BE2C (cell line): ENCODE measurements around the gene LUC7L.
"Not testable (repeated sequence)": the region's sequence is repeated elsewhere in the genome, so short reads cannot be mapped to it uniquely, and the experiment has no call there.

Experiments used
- DNase-seq: peaks from one replicate; pipeline ENCODE4 v3.0.0-alpha.2; 2020
- H3K27me3 ChIP-seq: fragments of 250-450 bp; sonication (Bioruptor Pico); 2 replicates; pipeline ENCODE4 v1.5.1; 2020; ENCODE audit warnings: mild to moderate bottlenecking
- H3K36me3 ChIP-seq: fragments of 250-450 bp; sonication (Bioruptor Pico); 2 replicates; pipeline ENCODE4 v1.5.1; 2020; ENCODE audit warnings: mild to moderate bottlenecking
- H3K4me1 ChIP-seq: fragments of 250-450 bp; sonication (Bioruptor Pico); 2 replicates; pipeline ENCODE4 v1.5.1; 2020
- H3K4me3 ChIP-seq: 2 replicates; pipeline ENCODE4 v1.5.1; 2011; ENCODE audit warnings: low read depth, low read length
- H3K9me3 ChIP-seq: fragments of 250-450 bp; sonication (Bioruptor Pico); 2 replicates; pipeline ENCODE4 v1.5.1; 2020
- TF ChIP-seq, protein P1 (sequence below): IDR thresholded peaks from 2 replicates; pipeline ENCODE4 v1.5.1; 2012; ENCODE audit warnings: mild to moderate bottlenecking, low read depth, low read length

Gene LUC7L

DNA sequence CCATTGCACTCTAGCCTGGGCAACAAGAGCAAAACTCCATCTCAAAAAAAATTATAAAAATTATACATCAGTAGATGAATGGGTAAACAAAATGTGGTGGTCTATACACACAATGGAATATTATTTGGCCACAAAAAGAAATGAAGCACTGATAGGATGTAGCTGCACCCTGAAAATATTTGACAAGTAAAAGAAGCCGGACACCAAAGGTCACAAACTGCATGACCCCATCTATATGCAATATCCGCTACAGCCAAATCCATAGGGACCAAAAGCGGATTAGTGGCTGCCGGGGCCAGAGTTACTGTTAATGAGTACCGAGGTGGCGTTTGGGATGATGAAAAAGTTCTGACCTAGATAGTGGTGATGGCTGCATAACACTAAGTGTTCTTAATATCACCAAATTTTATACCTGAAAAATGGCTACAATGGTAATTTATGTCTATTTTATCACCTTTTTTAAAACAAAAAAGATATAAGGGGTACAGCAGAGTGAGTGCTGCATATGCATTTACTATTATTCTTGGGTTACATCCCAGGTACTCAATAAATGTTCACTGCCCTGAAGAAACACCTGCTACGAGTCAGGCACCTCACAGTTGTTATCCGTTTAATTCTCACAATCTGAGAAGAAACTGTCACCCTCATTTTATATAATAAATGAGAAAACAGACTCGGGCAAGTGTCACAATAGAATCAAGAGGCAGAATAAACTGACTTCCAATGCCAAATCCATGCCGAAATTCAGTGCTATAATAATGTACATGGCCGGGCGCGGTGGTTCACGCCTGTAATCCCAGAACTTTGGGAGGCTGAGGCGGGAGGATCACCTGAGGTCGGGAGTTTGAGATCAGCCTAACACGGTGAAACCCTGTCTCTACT is 49.8 kb downstream of the LUC7L start:
- TF ChIP-seq, protein P1, sequence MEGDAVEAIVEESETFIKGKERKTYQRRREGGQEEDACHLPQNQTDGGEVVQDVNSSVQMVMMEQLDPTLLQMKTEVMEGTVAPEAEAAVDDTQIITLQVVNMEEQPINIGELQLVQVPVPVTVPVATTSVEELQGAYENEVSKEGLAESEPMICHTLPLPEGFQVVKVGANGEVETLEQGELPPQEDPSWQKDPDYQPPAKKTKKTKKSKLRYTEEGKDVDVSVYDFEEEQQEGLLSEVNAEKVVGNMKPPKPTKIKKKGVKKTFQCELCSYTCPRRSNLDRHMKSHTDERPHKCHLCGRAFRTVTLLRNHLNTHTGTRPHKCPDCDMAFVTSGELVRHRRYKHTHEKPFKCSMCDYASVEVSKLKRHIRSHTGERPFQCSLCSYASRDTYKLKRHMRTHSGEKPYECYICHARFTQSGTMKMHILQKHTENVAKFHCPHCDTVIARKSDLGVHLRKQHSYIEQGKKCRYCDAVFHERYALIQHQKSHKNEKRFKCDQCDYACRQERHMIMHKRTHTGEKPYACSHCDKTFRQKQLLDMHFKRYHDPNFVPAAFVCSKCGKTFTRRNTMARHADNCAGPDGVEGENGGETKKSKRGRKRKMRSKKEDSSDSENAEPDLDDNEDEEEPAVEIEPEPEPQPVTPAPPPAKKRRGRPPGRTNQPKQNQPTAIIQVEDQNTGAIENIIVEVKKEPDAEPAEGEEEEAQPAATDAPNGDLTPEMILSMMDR: no peak
- Histone ChIP-seq H3K36me3 (no peaks in the 10 kb centered on the region), H3K4me3 (no peak overlapping the region), H3K27me3 (peaks cover 54% of the 10 kb centered on the region), H3K9me3 (no peaks in the 10 kb centered on the region), H3K4me1 (peaks cover 7% of the 10 kb centered on the region)
- DNase-seq: no peak

DNA sequence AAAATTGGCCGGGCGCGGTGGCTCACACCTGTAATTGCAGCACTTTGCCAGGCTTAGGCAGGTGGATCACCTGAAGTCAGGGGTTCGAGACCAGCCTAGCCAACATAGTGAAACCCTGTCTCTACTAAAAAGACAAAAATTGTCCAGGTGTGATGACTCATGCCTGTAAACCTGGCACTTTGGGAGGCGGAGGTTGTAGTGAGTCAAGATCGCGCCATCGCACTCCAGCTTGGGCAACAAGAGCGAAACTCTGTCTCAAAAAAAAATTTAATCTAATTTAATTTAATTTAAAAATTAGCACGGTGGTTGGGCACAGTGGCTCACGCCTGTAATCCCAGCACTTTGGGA is 50.6 kb downstream of the LUC7L start:
- H3K4me1 ChIP-seq: peaks cover 7% of the 10 kb centered on the region
- DNase-seq: no peak
- H3K36me3 ChIP-seq: no peaks in the 10 kb centered on the region
- peaks cover 56% of the 10 kb centered on the region for H3K27me3 ChIP-seq
- H3K4me3 ChIP-seq: no peak overlapping the region
- TF ChIP-seq, protein P1: no peak
- no peaks in the 10 kb centered on the region for H3K9me3 ChIP-seq

DNA sequence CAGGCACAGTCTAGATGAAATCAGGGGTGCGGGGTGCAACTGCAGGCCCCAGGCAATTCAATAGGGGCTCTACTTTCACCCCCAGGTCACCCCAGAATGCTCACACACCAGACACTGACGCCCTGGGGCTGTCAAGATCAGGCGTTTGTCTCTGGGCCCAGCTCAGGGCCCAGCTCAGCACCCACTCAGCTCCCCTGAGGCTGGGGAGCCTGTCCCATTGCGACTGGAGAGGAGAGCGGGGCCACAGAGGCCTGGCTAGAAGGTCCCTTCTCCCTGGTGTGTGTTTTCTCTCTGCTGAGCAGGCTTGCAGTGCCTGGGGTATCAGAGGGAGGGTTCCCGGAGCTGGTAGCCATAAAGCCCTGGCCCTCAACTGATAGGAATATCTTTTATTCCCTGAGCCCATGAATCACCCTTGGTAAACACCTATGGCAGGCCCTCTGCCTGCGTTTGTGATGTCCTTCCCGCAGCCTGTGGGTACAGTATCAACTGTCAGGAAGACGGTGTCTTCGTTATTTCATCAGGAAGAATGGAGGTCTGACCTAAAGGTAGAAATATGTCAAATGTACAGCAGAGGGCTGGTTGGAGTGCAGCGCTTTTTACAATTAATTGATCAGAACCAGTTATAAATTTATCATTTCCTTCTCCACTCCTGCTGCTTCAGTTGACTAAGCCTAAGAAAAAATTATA is 51.1 kb downstream of the LUC7L start:
- H3K27me3 ChIP-seq: peaks cover 61% of the 10 kb centered on the region
- no peaks in the 10 kb centered on the region for H3K9me3 ChIP-seq
- TF ChIP-seq, protein P1: no peak
- DNase-seq: no peak
- H3K36me3 ChIP-seq: no peaks in the 10 kb centered on the region
- peaks cover 7% of the 10 kb centered on the region for H3K4me1 ChIP-seq
- H3K4me3 ChIP-seq: no peak overlapping the region

DNA sequence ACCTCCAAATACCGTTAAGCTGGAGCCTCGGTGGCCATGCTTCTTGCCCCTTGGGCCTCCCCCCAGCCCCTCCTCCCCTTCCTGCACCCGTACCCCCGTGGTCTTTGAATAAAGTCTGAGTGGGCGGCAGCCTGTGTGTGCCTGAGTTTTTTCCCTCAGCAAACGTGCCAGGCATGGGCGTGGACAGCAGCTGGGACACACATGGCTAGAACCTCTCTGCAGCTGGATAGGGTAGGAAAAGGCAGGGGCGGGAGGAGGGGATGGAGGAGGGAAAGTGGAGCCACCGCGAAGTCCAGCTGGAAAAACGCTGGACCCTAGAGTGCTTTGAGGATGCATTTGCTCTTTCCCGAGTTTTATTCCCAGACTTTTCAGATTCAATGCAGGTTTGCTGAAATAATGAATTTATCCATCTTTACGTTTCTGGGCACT is 51.8 kb downstream of the LUC7L start:
- DNase-seq: no peak
- TF ChIP-seq, protein P1: no peak
- Histone ChIP-seq H3K9me3 (no peaks in the 10 kb centered on the region), H3K27me3 (peaks cover 62% of the 10 kb centered on the region), H3K4me1 (peaks cover 7% of the 10 kb centered on the region), H3K4me3 (no peak overlapping the region), H3K36me3 (no peaks in the 10 kb centered on the region)

DNA sequence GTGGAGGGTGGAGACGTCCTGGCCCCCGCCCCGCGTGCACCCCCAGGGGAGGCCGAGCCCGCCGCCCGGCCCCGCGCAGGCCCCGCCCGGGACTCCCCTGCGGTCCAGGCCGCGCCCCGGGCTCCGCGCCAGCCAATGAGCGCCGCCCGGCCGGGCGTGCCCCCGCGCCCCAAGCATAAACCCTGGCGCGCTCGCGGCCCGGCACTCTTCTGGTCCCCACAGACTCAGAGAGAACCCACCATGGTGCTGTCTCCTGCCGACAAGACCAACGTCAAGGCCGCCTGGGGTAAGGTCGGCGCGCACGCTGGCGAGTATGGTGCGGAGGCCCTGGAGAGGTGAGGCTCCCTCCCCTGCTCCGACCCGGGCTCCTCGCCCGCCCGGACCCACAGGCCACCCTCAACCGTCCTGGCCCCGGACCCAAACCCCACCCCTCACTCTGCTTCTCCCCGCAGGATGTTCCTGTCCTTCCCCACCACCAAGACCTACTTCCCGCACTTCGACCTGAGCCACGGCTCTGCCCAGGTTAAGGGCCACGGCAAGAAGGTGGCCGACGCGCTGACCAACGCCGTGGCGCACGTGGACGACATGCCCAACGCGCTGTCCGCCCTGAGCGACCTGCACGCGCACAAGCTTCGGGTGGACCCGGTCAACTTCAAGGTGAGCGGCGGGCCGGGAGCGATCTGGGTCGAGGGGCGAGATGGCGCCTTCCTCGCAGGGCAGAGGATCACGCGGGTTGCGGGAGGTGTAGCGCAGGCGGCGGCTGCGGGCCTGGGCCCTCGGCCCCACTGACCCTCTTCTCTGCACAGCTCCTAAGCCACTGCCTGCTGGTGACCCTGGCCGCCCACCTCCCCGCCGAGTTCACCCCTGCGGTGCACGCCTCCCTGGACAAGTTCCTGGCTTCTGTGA is 52.5 kb downstream of the LUC7L start, which contains the start of gene HBA1:
Gene HBA1, plus strand, starts transcription at position 204 of the 906 bp plus-strand sequence. Its CDS starts 37 bp downstream, at position 241.
- H3K36me3 ChIP-seq, H3K9me3 ChIP-seq, DNase-seq, H3K4me1 ChIP-seq, H3K4me3 ChIP-seq: not testable (repeated sequence)
- H3K27me3 ChIP-seq: peaks cover 64% of the 10 kb centered on the region

DNA sequence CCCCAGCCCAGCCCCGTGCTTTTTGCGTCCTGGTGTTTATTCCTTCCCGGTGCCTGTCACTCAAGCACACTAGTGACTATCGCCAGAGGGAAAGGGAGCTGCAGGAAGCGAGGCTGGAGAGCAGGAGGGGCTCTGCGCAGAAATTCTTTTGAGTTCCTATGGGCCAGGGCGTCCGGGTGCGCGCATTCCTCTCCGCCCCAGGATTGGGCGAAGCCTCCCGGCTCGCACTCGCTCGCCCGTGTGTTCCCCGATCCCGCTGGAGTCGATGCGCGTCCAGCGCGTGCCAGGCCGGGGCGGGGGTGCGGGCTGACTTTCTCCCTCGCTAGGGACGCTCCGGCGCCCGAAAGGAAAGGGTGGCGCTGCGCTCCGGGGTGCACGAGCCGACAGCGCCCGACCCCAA is 53.2 kb downstream of the LUC7L start:
- H3K4me1 ChIP-seq, H3K9me3 ChIP-seq, H3K36me3 ChIP-seq, H3K4me3 ChIP-seq, DNase-seq: not testable (repeated sequence)
- H3K27me3 ChIP-seq: peaks cover 68% of the 10 kb centered on the region
